Gastroesophageal sphincter (tissue), 4 donors: ENCODE measurements around the gene RAPGEF5. TPM values are rescaled to one million over a fixed set of nuclear protein-coding genes. Genes with fewer than 3 reads are reported as not detected.

Source experiments
- ATAC-seq: fragments of 150-250 bp; one replicate; pipeline ENCODE4 v1.9.1; 2016; ENCODE audit warnings: mild to moderate bottlenecking, moderate library complexity
- H3K27ac ChIP-seq, 4 donors: fragments of 200-600 bp; sonication (generic) in 3 of 4; 1 replicate in 3 of 4; 2 replicates in 1 of 4; pipeline ENCODE4 v1.5.1; 2016 to 2019
- H3K27me3 ChIP-seq: fragments of 200-600 bp; sonication (generic); one replicate; pipeline ENCODE4 v1.5.1; 2019
- H3K36me3 ChIP-seq, 2 donors: fragments of 200-600 bp; sonication (generic); one replicate each; pipeline ENCODE4 v1.5.1; 2019; ENCODE audit warnings: control low read depth in 1 of 2
- H3K4me1 ChIP-seq, 3 donors: fragments of 200-600 bp; sonication (generic); 1 replicate in 2 of 3; 2 replicates in 1 of 3; pipeline ENCODE4 v1.5.1; 2016 to 2019; ENCODE audit warnings: control low read depth in 2 of 3
- H3K4me3 ChIP-seq, 2 donors: fragments of 200-600 bp; sonication (generic); one replicate each; pipeline ENCODE4 v1.5.1; 2019; ENCODE audit warnings: mild to moderate bottlenecking in 1 of 2, moderate library complexity in 1 of 2
- H3K9me3 ChIP-seq, 3 donors: fragments of 200-600 bp; sonication (generic); one replicate each; pipeline ENCODE4 v1.5.1; 2017 to 2019; ENCODE audit warnings: control low read depth in 2 of 3
- EP300 ChIP-seq: sonication (generic); formaldehyde crosslinking; IDR thresholded peaks from one replicate; pipeline ENCODE4 v1.6.1; 2017; ENCODE audit warnings: antibody characterized with exemption, mild to moderate bottlenecking
- POLR2A ChIP-seq, 2 donors: fragments of 450-650 bp; IDR thresholded peaks; one replicate each; pipeline ENCODE4 v1.6.1; 2017; ENCODE audit warnings: antibody characterized with exemption in 2 of 2, mild to moderate bottlenecking in 2 of 2, moderate library complexity in 1 of 2
- POLR2AphosphoS5 ChIP-seq: sonication (generic); formaldehyde crosslinking; IDR thresholded peaks from one replicate; pipeline ENCODE4 v1.6.1; 2017; ENCODE audit warnings: antibody characterized with exemption
- WGBS, 2 donors: methylation state at CpG; one replicate each; pipeline ENCODE4 v1.1.5; 2018; ENCODE audit warnings: low coverage in 1 of 2; 5-methylcytosine and 5-hydroxymethylcytosine counted together
- total RNA-seq, 4 donors: library from RNA; depleted of rRNA; stranded (reverse); fragments of >200 nt; gene quantifications; one replicate each; pipeline ENCODE4 v1.1.0, GENCODE V29; 2016
- TF ChIP-seq, protein P1 (sequence below), 4 experiments: fragments of 200-600 bp in 2 of 4; fragments of 450-650 bp in 2 of 4; sonication (generic) in 1 of 4; IDR thresholded peaks; one replicate each; pipeline ENCODE4 v1.5.1; 2017 to 2019; ENCODE audit warnings: antibody characterized with exemption in 4 of 4, mild to moderate bottlenecking in 2 of 4, moderate library complexity in 2 of 4

RAPGEF5 gene
- total RNA-seq, 4 donors from 2014 or later: 21.5 to 29.8 (median 26.6) TPM

GRCh38 chr7:22185559-22185958 lies 171.4 kb downstream of the RAPGEF5 start:
- WGBS, 2 donors: 100% methylated on average over 1 of the region's 1 CpG
- TF ChIP-seq POLR2AphosphoS5: no peak

GRCh38 chr7:22184549-22185199 lies 172.3 kb downstream of the RAPGEF5 start:
- Histone ChIP-seq H3K4me1 (no peaks in the 10 kb centered on the region), H3K4me3 (no peak overlapping the region), H3K27me3 (no peaks in the 10 kb centered on the region), H3K9me3 (no peaks in the 10 kb centered on the region), H3K27ac (no peak overlapping the region), H3K36me3 (peaks cover 0 to 3% of the 10 kb centered on the region in 2 donors)
- TF ChIP-seq POLR2A (IDR thresholded peaks at IDR 0.05): no peak
- TF ChIP-seq EP300: no peak
- TF ChIP-seq POLR2AphosphoS5: no peak
- TF ChIP-seq, protein P1, sequence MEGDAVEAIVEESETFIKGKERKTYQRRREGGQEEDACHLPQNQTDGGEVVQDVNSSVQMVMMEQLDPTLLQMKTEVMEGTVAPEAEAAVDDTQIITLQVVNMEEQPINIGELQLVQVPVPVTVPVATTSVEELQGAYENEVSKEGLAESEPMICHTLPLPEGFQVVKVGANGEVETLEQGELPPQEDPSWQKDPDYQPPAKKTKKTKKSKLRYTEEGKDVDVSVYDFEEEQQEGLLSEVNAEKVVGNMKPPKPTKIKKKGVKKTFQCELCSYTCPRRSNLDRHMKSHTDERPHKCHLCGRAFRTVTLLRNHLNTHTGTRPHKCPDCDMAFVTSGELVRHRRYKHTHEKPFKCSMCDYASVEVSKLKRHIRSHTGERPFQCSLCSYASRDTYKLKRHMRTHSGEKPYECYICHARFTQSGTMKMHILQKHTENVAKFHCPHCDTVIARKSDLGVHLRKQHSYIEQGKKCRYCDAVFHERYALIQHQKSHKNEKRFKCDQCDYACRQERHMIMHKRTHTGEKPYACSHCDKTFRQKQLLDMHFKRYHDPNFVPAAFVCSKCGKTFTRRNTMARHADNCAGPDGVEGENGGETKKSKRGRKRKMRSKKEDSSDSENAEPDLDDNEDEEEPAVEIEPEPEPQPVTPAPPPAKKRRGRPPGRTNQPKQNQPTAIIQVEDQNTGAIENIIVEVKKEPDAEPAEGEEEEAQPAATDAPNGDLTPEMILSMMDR (IDR thresholded peaks at IDR 0.05): no peak
- 86 to 90% methylated on average over 5 of the region's 5 CpGs for WGBS, 2 donors
- no peak for ATAC-seq

More at GRCh38 chr7:22185559-22185958, 171.4 kb downstream of the RAPGEF5 start:
- Histone ChIP-seq H3K27me3 (no peaks in the 10 kb centered on the region), H3K36me3 (peaks cover 0 to 6% of the 10 kb centered on the region in 2 donors), H3K27ac (no peak overlapping the region), H3K9me3 (no peaks in the 10 kb centered on the region), H3K4me1 (no peaks in the 10 kb centered on the region), H3K4me3 (no peak overlapping the region)
- no peak for ATAC-seq

DNA sequence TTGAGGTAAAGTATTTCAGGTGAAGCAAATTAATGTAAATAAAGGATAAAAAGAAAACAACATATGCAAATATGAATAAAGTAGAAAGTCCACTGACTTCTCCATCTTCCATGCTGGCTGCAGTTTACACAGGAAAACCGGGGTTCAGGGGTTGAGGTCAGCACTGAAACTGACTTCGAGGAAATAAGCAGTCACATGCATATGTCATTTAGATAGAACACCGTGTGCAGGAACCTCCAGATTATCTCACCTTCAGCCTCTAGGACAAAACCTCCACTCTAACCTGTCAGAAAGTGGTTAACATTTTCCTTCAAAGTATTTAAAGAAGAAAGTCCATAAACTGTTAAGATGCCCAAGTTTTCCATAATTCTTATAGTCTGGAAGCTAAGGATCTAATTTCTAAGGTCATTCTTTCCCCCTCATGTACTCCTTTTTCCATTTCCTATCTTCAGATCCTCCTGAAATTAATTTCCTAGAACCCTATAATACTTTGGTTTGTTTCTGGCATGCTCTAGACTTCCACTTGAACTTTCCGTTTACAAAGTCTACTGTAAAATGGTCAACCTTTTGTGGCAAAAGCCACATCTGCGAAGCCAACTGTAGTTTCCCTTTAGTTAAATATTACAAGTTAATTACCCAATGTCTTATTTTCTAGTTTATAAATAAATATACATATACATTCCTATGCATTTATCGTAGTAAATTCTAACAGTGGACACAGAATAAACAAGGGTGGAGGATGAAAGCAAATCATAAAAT lies 173.3 kb downstream of the RAPGEF5 start:
- Histone ChIP-seq H3K27me3 (no peaks in the 10 kb centered on the region), H3K4me1 (no peaks in the 10 kb centered on the region), H3K9me3 (no peaks in the 10 kb centered on the region), H3K36me3 (peaks cover 0 to 3% of the 10 kb centered on the region in 2 donors), H3K4me3 (no peak overlapping the region), H3K27ac (no peak overlapping the region)
- 76 to 84% methylated on average over 6 of the region's 6 CpGs for WGBS, 2 donors
- TF ChIP-seq POLR2A (IDR thresholded peaks at IDR 0.05): no peak
- no peak for TF ChIP-seq POLR2AphosphoS5
- TF ChIP-seq, protein P1 (IDR thresholded peaks at IDR 0.05): no peak
- no peak for TF ChIP-seq EP300
- no peak for ATAC-seq

- H3K4me1 ChIP-seq: no peaks in the 10 kb centered on the region
- no peaks in the 10 kb centered on the region for H3K9me3 ChIP-seq
- no peak for TF ChIP-seq POLR2A (IDR thresholded peaks at IDR 0.05)
- TF ChIP-seq, protein P1 (IDR thresholded peaks at IDR 0.05): no peak
- TF ChIP-seq POLR2AphosphoS5: no peak
- TF ChIP-seq EP300: no peak
- no peak overlapping the region for H3K27ac ChIP-seq
- no peaks in the 10 kb centered on the region for H3K27me3 ChIP-seq
- WGBS, 2 donors: 59 to 67% methylated on average over 4 of the region's 4 CpGs
- H3K36me3 ChIP-seq: peaks cover 0 to 3% of the 10 kb centered on the region in 2 donors
- ATAC-seq: no peak
- H3K4me3 ChIP-seq: no peak overlapping the region
Observed at GRCh38 chr7:22182149-22182548, 174.8 kb downstream of the RAPGEF5 start.

- Histone ChIP-seq H3K36me3 (peaks cover 0 to 3% of the 10 kb centered on the region in 2 donors), H3K27me3 (no peaks in the 10 kb centered on the region), H3K9me3 (no peaks in the 10 kb centered on the region), H3K4me1 (no peaks in the 10 kb centered on the region), H3K27ac (no peak overlapping the region), H3K4me3 (no peak overlapping the region)
- 79 to 100% methylated on average over 1 of the region's 1 CpG for WGBS, 2 donors
- no peak for ATAC-seq
- TF ChIP-seq POLR2AphosphoS5 (no peak), EP300 (no peak), POLR2A (IDR thresholded peaks at IDR 0.05) (no peak)
- TF ChIP-seq, protein P1 (IDR thresholded peaks at IDR 0.05): no peak
Observed at GRCh38 chr7:22181663-22182062, 175.3 kb downstream of the RAPGEF5 start.
